SJCRH30 (cell line): ENCODE data around the gene ZFHX2. TPM values are rescaled to one million over a fixed set of nuclear protein-coding genes. Genes with fewer than 3 reads are reported as not detected.

Experiments
- DNase-seq, 2 experiments: peaks; one replicate each; pipeline ENCODE4 v3.0.0-alpha.2; 2015 to 2020
- H3K27ac ChIP-seq: fragments of 250-450 bp; sonication (Bioruptor Pico); 2 replicates; pipeline ENCODE4 v1.5.1; 2020; ENCODE audit warnings: mild to moderate bottlenecking, moderate library complexity
- H3K27me3 ChIP-seq: fragments of 250-450 bp; sonication (Bioruptor Pico); 2 replicates; pipeline ENCODE4 v1.5.1; 2020; ENCODE audit warnings: mild to moderate bottlenecking, moderate library complexity
- H3K36me3 ChIP-seq: fragments of 250-450 bp; sonication (Bioruptor Pico); 2 replicates; pipeline ENCODE4 v1.5.1; 2020; ENCODE audit warnings: mild to moderate bottlenecking, moderate library complexity
- H3K4me1 ChIP-seq: fragments of 250-450 bp; sonication (Bioruptor Pico); 2 replicates; pipeline ENCODE4 v1.5.1; 2020; ENCODE audit warnings: mild to moderate bottlenecking, moderate library complexity
- H3K4me3 ChIP-seq: fragments of 250-450 bp; sonication (Bioruptor Pico); 2 replicates; pipeline ENCODE4 v1.5.1; 2020; ENCODE audit warnings: mild to moderate bottlenecking, moderate library complexity
- H3K9me3 ChIP-seq: fragments of 250-450 bp; sonication (Bioruptor Pico); replicated peaks from 2 replicates; pipeline ENCODE4 v1.5.1; 2020; ENCODE audit warnings: mild to moderate bottlenecking, moderate library complexity
- total RNA-seq: library from RNA; depleted of rRNA; stranded (reverse); fragments of >200 nt; shearing (Covaris generic); gene quantifications from 2 replicates; pipeline ENCODE4 v1.2.3, GENCODE V29; 2014

Gene ZFHX2
- total RNA-seq, 1 experiment from 2014 or later, result 0.04 TPM

- Histone ChIP-seq H3K27me3 (no peaks in the 10 kb centered on the region; the same call in 1 of the 2 replicates), H3K27ac (no peak overlapping the region), H3K9me3 (no peaks in the 10 kb centered on the region), H3K36me3 (no peaks in the 10 kb centered on the region), H3K4me1 (peaks cover 13% of the 10 kb centered on the region), H3K4me3 (no peak overlapping the region)
- no peak for DNase-seq
These were observed 20.2 kb downstream of the ZFHX2 start for GRCh38 chr14:23531391-23531790.

- H3K9me3 ChIP-seq, result no peaks in the 10 kb centered on the region
- peak; percentile 43 to 71 for DNase-seq
These were observed 21.1 kb downstream of the ZFHX2 start for GRCh38 chr14:23530375-23531055.

GRCh38 chr14:23529016-23529415 lies 22.5 kb downstream of the ZFHX2 start:
- H3K4me1 ChIP-seq, result peaks cover 20% of the 10 kb centered on the region
- H3K9me3 ChIP-seq, result no peaks in the 10 kb centered on the region
- DNase-seq, result no peak
- H3K27ac ChIP-seq, result no peak overlapping the region
- no peaks in the 10 kb centered on the region for H3K27me3 ChIP-seq
- H3K4me3 ChIP-seq, result no peak overlapping the region
- no peaks in the 10 kb centered on the region for H3K36me3 ChIP-seq

More at GRCh38 chr14:23530375-23531055, 21.1 kb downstream of the ZFHX2 start:
- no peak overlapping the region for H3K4me3 ChIP-seq
- no peaks in the 10 kb centered on the region; the same call in 1 of the 2 replicates for H3K27me3 ChIP-seq
- peaks cover 19% of the 10 kb centered on the region for H3K4me1 ChIP-seq
- no peaks in the 10 kb centered on the region for H3K36me3 ChIP-seq
- no peak overlapping the region for H3K27ac ChIP-seq

- H3K4me1 ChIP-seq, result peaks cover 20% of the 10 kb centered on the region
- H3K4me3 ChIP-seq, result no peak overlapping the region
- no peaks in the 10 kb centered on the region for H3K9me3 ChIP-seq
- H3K27ac ChIP-seq, result no peak overlapping the region
- H3K27me3 ChIP-seq, result no peaks in the 10 kb centered on the region
- no peak for DNase-seq
- no peaks in the 10 kb centered on the region for H3K36me3 ChIP-seq
These were observed 23.0 kb downstream of the ZFHX2 start for GRCh38 chr14:23528555-23528954.

GRCh38 chr14:23525611-23526010 lies 26.0 kb downstream of the ZFHX2 start:
- Histone ChIP-seq H3K36me3 (no peaks in the 10 kb centered on the region), H3K4me1 (peaks cover 14% of the 10 kb centered on the region), H3K27ac (no peak overlapping the region), H3K27me3 (no peaks in the 10 kb centered on the region), H3K9me3 (no peaks in the 10 kb centered on the region), H3K4me3 (no peak overlapping the region)
- DNase-seq, result peak; percentile 57 to 71

- Histone ChIP-seq H3K36me3 (no peaks in the 10 kb centered on the region), H3K4me1 (peaks cover 8% of the 10 kb centered on the region), H3K27me3 (peaks cover 2% of the 10 kb centered on the region; the same call in 1 of the 2 replicates), H3K9me3 (no peaks in the 10 kb centered on the region), H3K4me3 (no peak overlapping the region), H3K27ac (no peak overlapping the region)
- DNase-seq, result no peak
These were observed 26.6 kb downstream of the ZFHX2 start for GRCh38 chr14:23524954-23525353.

- Histone ChIP-seq H3K4me3 (no peak overlapping the region), H3K4me1 (peaks cover 6% of the 10 kb centered on the region; the same call in 1 of the 2 replicates), H3K36me3 (no peaks in the 10 kb centered on the region), H3K27me3 (peaks cover 3% of the 10 kb centered on the region; the same call in 1 of the 2 replicates), H3K9me3 (no peaks in the 10 kb centered on the region), H3K27ac (no peak overlapping the region)
- no peak for DNase-seq
These were observed 28.1 kb downstream of the ZFHX2 start for GRCh38 chr14:23523229-23524016.

- H3K36me3 ChIP-seq, result no peaks in the 10 kb centered on the region
- H3K27ac ChIP-seq, result no peak overlapping the region
These were observed 28.8 kb downstream of the ZFHX2 start for GRCh38 chr14:23522643-23523198.

GRCh38 chr14:23521785-23522640 lies 29.6 kb downstream of the ZFHX2 start:
- Histone ChIP-seq H3K4me3 (no peak overlapping the region), H3K27ac (no peak overlapping the region)

More at GRCh38 chr14:23522643-23523198, 28.8 kb downstream of the ZFHX2 start:
- Histone ChIP-seq H3K4me3 (no peak overlapping the region), H3K4me1 (peaks cover 6% of the 10 kb centered on the region; the same call in 1 of the 2 replicates), H3K27me3 (peaks cover 3% of the 10 kb centered on the region; the same call in 1 of the 2 replicates), H3K9me3 (no peaks in the 10 kb centered on the region)
- no peak for DNase-seq

GRCh38 chr14:23520899-23521533 lies 30.5 kb downstream of the ZFHX2 start:
- no peak for DNase-seq
- H3K36me3 ChIP-seq, result no peaks in the 10 kb centered on the region
- no peak overlapping the region for H3K4me3 ChIP-seq
- no peak overlapping the region for H3K27ac ChIP-seq
- H3K9me3 ChIP-seq, result no peaks in the 10 kb centered on the region
- peaks cover 5% of the 10 kb centered on the region; the same call in 1 of the 2 replicates for H3K4me1 ChIP-seq
- peaks cover 3% of the 10 kb centered on the region; the same call in 1 of the 2 replicates for H3K27me3 ChIP-seq

More at GRCh38 chr14:23521785-23522640, 29.6 kb downstream of the ZFHX2 start:
- Histone ChIP-seq H3K27me3 (peaks cover 3% of the 10 kb centered on the region; the same call in 1 of the 2 replicates), H3K36me3 (no peaks in the 10 kb centered on the region), H3K9me3 (no peaks in the 10 kb centered on the region), H3K4me1 (peaks cover 6% of the 10 kb centered on the region; the same call in 1 of the 2 replicates)
- no peak for DNase-seq

- no peaks in the 10 kb centered on the region for H3K4me1 ChIP-seq
- H3K4me3 ChIP-seq, result no peak overlapping the region
- DNase-seq, result no peak
- no peaks in the 10 kb centered on the region for H3K9me3 ChIP-seq
- no peaks in the 10 kb centered on the region for H3K36me3 ChIP-seq
- H3K27me3 ChIP-seq, result peaks cover 3% of the 10 kb centered on the region; the same call in 1 of the 2 replicates
- H3K27ac ChIP-seq, result no peak overlapping the region
These were observed 32.9 kb downstream of the ZFHX2 start for GRCh38 chr14:23518709-23519108.

GRCh38 chr14:23517650-23518326 lies 33.8 kb downstream of the ZFHX2 start:
- Histone ChIP-seq H3K27me3 (peaks cover 3% of the 10 kb centered on the region; the same call in 1 of the 2 replicates), H3K9me3 (no peaks in the 10 kb centered on the region), H3K27ac (no peak overlapping the region), H3K4me3 (no peak overlapping the region), H3K4me1 (no peaks in the 10 kb centered on the region), H3K36me3 (no peaks in the 10 kb centered on the region)
- DNase-seq, result no peak

GRCh38 chr14:23514644-23514957 lies 37.0 kb downstream of the ZFHX2 start:
- Histone ChIP-seq H3K9me3 (no peaks in the 10 kb centered on the region), H3K27ac (no peak overlapping the region), H3K4me1 (no peaks in the 10 kb centered on the region), H3K4me3 (no peak overlapping the region), H3K36me3 (no peaks in the 10 kb centered on the region), H3K27me3 (no peaks in the 10 kb centered on the region; the same call in 1 of the 2 replicates)
- no peak for DNase-seq
